Measurements from ENCODE around the gene OR5T3. TPM values are rescaled to one million over a fixed set of nuclear protein-coding genes. Genes with fewer than 3 reads are reported as not detected.

OR5T3 gene
- polyA plus RNA-seq, 1 of the 3 experiments (the other 2 are of a cell fraction), result not detected

DNA sequence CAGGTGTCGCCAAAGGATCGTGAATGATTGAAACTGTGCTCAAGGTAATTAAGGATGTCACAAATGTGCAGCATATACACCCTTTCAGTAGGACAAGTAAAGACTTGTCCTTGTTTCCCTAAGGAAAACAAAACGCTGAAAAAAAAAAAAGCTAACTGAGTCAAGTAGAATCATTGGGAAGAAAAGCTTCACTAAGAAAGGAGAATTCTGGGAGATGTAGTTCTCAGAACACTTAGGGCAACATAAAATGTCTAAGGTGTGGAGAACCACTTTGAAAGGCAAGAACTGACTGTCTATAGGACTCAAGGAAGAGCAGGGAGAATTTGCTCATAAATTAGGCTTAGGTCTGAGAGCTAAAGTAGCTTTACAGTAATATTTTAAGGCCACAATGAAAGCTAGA lies 19.0 kb downstream of the OR5T3 start:
- no peak for DNase-seq
- H3K4me2 ChIP-seq, result no peak overlapping the region
- ChIA-PET CTCF (no interaction called here), POLR2A (no interaction called here)
- H3F3A ChIP-seq (replicated peaks; ENCODE audit: insufficient read depth), result no peaks in the 10 kb centered on the region
- H3K9me2 ChIP-seq, result no peaks in the 10 kb centered on the region
- H3K36me3 ChIP-seq (replicated peaks in 1 of 2; ENCODE audit: control insufficient read depth in 1 of 2, insufficient read depth in 2 of 2, low read length in 1 of 2), result no peaks in the 10 kb centered on the region
- no peak overlapping the region for H3K27ac ChIP-seq (ENCODE audit: low read depth in 2 of 2, low read length in 1 of 2)
- no peak overlapping the region for H3K4me3 ChIP-seq (ENCODE audit: low read depth in 2 of 2, low read length in 1 of 2)
- WGBS (ENCODE audit: low lambda C conversion rate), result 11% methylated on average over 3 of the region's 3 CpGs
- no peak overlapping the region for H2AFZ ChIP-seq (ENCODE audit: low read depth)
- H3K9me3 ChIP-seq, result no peaks in the 10 kb centered on the region
- no peak overlapping the region for H3K9ac ChIP-seq
- H3K27me3 ChIP-seq (ENCODE audit: insufficient read depth), result no peaks in the 10 kb centered on the region
- no peaks in the 10 kb centered on the region for H3K4me1 ChIP-seq (ENCODE audit: control insufficient read depth in 1 of 2, insufficient read depth in 2 of 2, low read depth in 1 of 2, low read length in 1 of 2)
- TF ChIP-seq EZH2phosphoT487 (IDR thresholded peaks at IDR 0.05; ENCODE audit: borderline replicate concordance, low read depth) (no peak), SMC3 (IDR thresholded peaks at IDR 0.05; ENCODE audit: low read depth, low read length) (no peak), RCOR1 (IDR thresholded peaks at IDR 0.05; ENCODE audit: low read length) (no peak), SIN3A (IDR thresholded peaks at IDR 0.05; ENCODE audit: borderline replicate concordance, low read depth, low read length) (no peak)
- no peaks in the 10 kb centered on the region for H4K20me1 ChIP-seq (ENCODE audit: insufficient read depth)
- no peaks in the 10 kb centered on the region for H3K79me2 ChIP-seq (ENCODE audit: insufficient read depth)

DNA sequence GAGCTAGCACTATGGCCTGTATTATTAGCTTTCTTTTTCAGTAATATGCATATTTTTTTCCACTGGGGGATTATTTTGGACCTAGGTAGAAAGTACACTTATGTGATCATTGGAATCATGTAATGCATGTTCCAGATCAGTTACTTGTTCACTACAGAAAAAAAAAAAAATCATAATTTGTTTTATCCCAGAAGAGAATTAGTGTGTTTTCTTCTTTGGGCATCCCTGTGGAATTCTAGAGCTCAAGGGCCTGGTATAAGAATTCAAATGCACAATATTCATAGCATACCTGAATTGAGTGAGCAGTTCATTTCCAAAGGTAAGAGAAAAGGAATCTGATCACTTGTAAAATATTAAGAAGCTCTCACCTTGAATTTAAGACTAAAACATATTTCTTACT lies 21.8 kb downstream of the OR5T3 start, which contains the start of gene OR5T1:
Gene OR5T1 (plus strand): TSS at position 301 of the 400 bp plus-strand sequence. CDS start 1,485 bp downstream, outside the sequence.
- Histone ChIP-seq H3K27ac (ENCODE audit: low read depth in 2 of 2, low read length in 1 of 2) (no peak within 1 kb of the TSS), H3K79me2 (ENCODE audit: insufficient read depth) (no peaks in the 10 kb centered on the region), H4K20me1 (ENCODE audit: insufficient read depth) (no peaks in the 10 kb centered on the region), H3K36me3 (replicated peaks in 1 of 2; ENCODE audit: control insufficient read depth in 1 of 2, insufficient read depth in 2 of 2, low read length in 1 of 2) (no peaks in the 10 kb centered on the region), H3K9me2 (no peaks in the 10 kb centered on the region), H3K4me2 (no peak within 1 kb of the TSS), H3K9me3 (no peaks in the 10 kb centered on the region), H3K9ac (no peak within 1 kb of the TSS), H3K27me3 (ENCODE audit: insufficient read depth) (no peaks in the 10 kb centered on the region), H3F3A (replicated peaks; ENCODE audit: insufficient read depth) (no peaks in the 10 kb centered on the region), H2AFZ (ENCODE audit: low read depth) (no peak within 1 kb of the TSS), H3K4me1 (ENCODE audit: control insufficient read depth in 1 of 2, insufficient read depth in 2 of 2, low read depth in 1 of 2, low read length in 1 of 2) (no peaks in the 10 kb centered on the region), H3K4me3 (ENCODE audit: low read depth in 2 of 2, low read length in 1 of 2) (no peak within 1 kb of the TSS)
- ChIA-PET CTCF (interaction anchor here (0.6 kb wide), 1 partner anchor 22 kb away, joined by 4 read pairs; the partner anchor contains the start of gene OR5T3), POLR2A (no interaction called here)
- DNase-seq, result no peak
- TF ChIP-seq USF2 (IDR thresholded peaks at IDR 0.05; ENCODE audit: borderline replicate concordance, low read depth, low read length), result no peak
- no peak for TF ChIP-seq MXI1 (IDR thresholded peaks at IDR 0.05; ENCODE audit: low read depth, low read length)
- no peak for TF ChIP-seq NFIC (IDR thresholded peaks at IDR 0.05; ENCODE audit: borderline replicate concordance)
- no peak for TF ChIP-seq EP300 (IDR thresholded peaks at IDR 0.05; ENCODE audit: borderline replicate concordance in 1 of 2, low read depth in 1 of 2, low read length in 1 of 2)
- no peak for TF ChIP-seq GABPA (IDR thresholded peaks at IDR 0.05; ENCODE audit: low read depth)
- TF ChIP-seq TAF1 (IDR thresholded peaks at IDR 0.05; ENCODE audit: borderline replicate concordance, low read depth, low read length), result no peak
- TF ChIP-seq EZH2phosphoT487 (IDR thresholded peaks at IDR 0.05; ENCODE audit: borderline replicate concordance, low read depth), result no peak
- TF ChIP-seq JUND (IDR thresholded peaks at IDR 0.05), result no peak
- TF ChIP-seq, protein P1, sequence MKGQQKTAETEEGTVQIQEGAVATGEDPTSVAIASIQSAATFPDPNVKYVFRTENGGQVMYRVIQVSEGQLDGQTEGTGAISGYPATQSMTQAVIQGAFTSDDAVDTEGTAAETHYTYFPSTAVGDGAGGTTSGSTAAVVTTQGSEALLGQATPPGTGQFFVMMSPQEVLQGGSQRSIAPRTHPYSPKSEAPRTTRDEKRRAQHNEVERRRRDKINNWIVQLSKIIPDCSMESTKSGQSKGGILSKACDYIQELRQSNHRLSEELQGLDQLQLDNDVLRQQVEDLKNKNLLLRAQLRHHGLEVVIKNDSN (IDR thresholded peaks at IDR 0.05; ENCODE audit: borderline replicate concordance, low read depth), result no peak
- TF ChIP-seq TEAD4 (IDR thresholded peaks at IDR 0.05; ENCODE audit: borderline replicate concordance, insufficient read depth), result no peak
- TF ChIP-seq SIN3A (IDR thresholded peaks at IDR 0.05; ENCODE audit: borderline replicate concordance, low read depth, low read length), result no peak
- no peak for TF ChIP-seq GATA2 (CRISPR knock-in tag; IDR thresholded peaks at IDR 0.05)
- TF ChIP-seq POLR2AphosphoS5 (IDR thresholded peaks at IDR 0.05; ENCODE audit: low read depth, low read length), result no peak
- no peak for TF ChIP-seq FOXM1 (IDR thresholded peaks at IDR 0.05; ENCODE audit: low read depth)
- TF ChIP-seq RAD21 (IDR thresholded peaks at IDR 0.05; ENCODE audit: low read length), result no peak
- no peak for TF ChIP-seq NRF1 (IDR thresholded peaks at IDR 0.05; ENCODE audit: low read depth, low read length)
- no peak for TF ChIP-seq YY1 (IDR thresholded peaks at IDR 0.05; ENCODE audit: low read depth)
- no peak for TF ChIP-seq RCOR1 (IDR thresholded peaks at IDR 0.05; ENCODE audit: low read length)
- no peak for TF ChIP-seq TCF12 (IDR thresholded peaks at IDR 0.05)
